Pancreas (tissue), 10 donors: Measurements from ENCODE around the gene EMC9. TPM values are rescaled to one million over a fixed set of nuclear protein-coding genes. Genes with fewer than 3 reads are reported as not detected.

ENCODE experiments used
- ATAC-seq, 4 donors: fragments of 200-7000 bp; cut with Tn5 transposase; one replicate each; pipeline versions ENCODE4 v1.8.0 to v1.9.1; 2020; ENCODE audit warnings: mild to moderate bottlenecking in 4 of 4, moderate library complexity in 4 of 4
- DNase-seq, 6 donors: peaks; one replicate each; pipeline ENCODE4 v3.0.0-alpha.2; 2020
- FAIRE-seq: peaks from 2 replicates; lab custom pipeline; 2012; peaks lifted over from hg19 to GRCh38; lab: Jason Lieb, UNC
- H3K27ac ChIP-seq, 4 donors: fragments of 200-600 bp; sonication (generic); 1 replicate in 3 of 4; 2 replicates in 1 of 4; pipeline versions ENCODE4 v1.5.0 to v1.8.0; 2020
- H3K27me3 ChIP-seq, 4 donors: fragments of 200-600 bp; one replicate each; pipeline ENCODE4 v1.8.0; 2021
- H3K36me3 ChIP-seq, 3 donors: fragments of 200-600 bp; sonication (generic) in 1 of 3; one replicate each; pipeline versions ENCODE4 v1.5.0 to v1.8.0; 2020 to 2021
- H3K4me1 ChIP-seq, 3 donors: fragments of 200-600 bp; one replicate each; pipeline ENCODE4 v1.8.0; 2021
- H3K4me3 ChIP-seq, 4 donors: fragments of 200-600 bp; sonication (generic) in 2 of 4; one replicate each; pipeline versions ENCODE4 v1.5.0 to v1.8.0; 2020 to 2021
- H3K9me3 ChIP-seq, 4 donors: fragments of 200-600 bp; one replicate each; pipeline ENCODE4 v1.8.0; 2021
- WGBS, 2 donors: extraction: QIAGEN DNeasy Blood & Tissue Kit; methylation state at CpG; one replicate each; pipeline ENCODE4 v1.1.7; 2013; 5-methylcytosine and 5-hydroxymethylcytosine counted together
- intact Hi-C, 3 donors: fragments of 100-400 bp; cut with DNase I; formaldehyde crosslinking; loops; one replicate each; pipeline versions ENCODE4 v1.11.1 to v1.14.2; 2022
- polyA plus RNA-seq, 2 donors: library from polyadenylated mRNA; stranded (reverse); fragments of 200-250 nt; gene quantifications; one replicate each; pipeline ENCODE4 v1.2.3, GENCODE V29; 2013
- total RNA-seq, 6 donors: library from RNA; stranded (reverse); fragmentation: NEBNext Ultra II Directional in 4 of 6; extraction: Animal tissue kit (Norgen Biotek cat#: 25700) in 4 of 6; gene quantifications; one replicate each; pipeline versions ENCODE4 v1.2.1 to v1.2.4, GENCODE V29; 2021 to 2023
- TF ChIP-seq, protein P1 (sequence below), 4 donors: fragments of 200-600 bp; sonication (generic) in 3 of 4; IDR thresholded peaks; one replicate each; pipeline versions ENCODE4 v1.5.0 to v1.8.0; 2021; ENCODE audit warnings: antibody characterized with exemption in 4 of 4
- donor health status: healthy with polysubstance abuse.
- donor health status: DM: no; HTN: no; CAD: no; lungs with moderate emphysema.
- donor health status: DM: no; HTN: no; CAD: no.
- donor health status: control.
- donor health status: control.
- donor health status: Bipolar disorder and iron deficiency.
- donor health status: DM: yes; HTN: yes; CAD: no.
- donor health status: DM: no; HTN: no; CAD: no.
- donor health status: DM: no; HTN: no; CAD: no.
- donor health status: DM: yes; HTN: yes; CAD: no.

Gene EMC9
- total and polyA plus RNA-seq, 8 donors = 8.1 to 72.6 (median 14.1) TPM

DNA sequence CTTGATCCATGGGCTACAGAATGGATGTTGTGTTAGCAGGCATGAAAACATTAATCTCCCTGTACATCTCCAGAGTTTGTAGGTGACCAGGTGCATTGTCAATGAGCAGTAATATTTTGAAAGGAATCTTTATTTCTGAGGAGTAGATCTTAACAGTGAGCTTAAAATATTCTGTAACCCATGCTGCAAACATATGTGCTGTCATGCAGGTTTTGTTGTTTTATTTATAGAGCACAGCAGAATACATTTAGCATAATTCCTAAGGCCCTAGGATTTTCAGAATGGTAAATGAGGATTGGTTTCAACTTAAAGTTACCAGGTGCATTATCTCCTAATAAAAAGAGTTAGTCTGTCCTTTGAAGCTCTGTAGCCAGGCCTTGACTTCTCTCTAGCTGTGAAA lies 14.5 kb downstream of the EMC9 start:
- DNase-seq (no peak), FAIRE-seq (no peak), ATAC-seq (no peak)
- Histone ChIP-seq H3K36me3 (peaks cover 0 to 16% (median 12%) of the 10 kb centered on the region in 3 donors), H3K27me3 (no peaks in the 10 kb centered on the region), H3K27ac (no peak overlapping the region), H3K9me3 (no peaks in the 10 kb centered on the region), H3K4me1 (peaks cover 15 to 17% (median 15%) of the 10 kb centered on the region in 3 donors), H3K4me3 (no peak overlapping the region)
- intact Hi-C loops = no loop called here
- TF ChIP-seq, protein P1, sequence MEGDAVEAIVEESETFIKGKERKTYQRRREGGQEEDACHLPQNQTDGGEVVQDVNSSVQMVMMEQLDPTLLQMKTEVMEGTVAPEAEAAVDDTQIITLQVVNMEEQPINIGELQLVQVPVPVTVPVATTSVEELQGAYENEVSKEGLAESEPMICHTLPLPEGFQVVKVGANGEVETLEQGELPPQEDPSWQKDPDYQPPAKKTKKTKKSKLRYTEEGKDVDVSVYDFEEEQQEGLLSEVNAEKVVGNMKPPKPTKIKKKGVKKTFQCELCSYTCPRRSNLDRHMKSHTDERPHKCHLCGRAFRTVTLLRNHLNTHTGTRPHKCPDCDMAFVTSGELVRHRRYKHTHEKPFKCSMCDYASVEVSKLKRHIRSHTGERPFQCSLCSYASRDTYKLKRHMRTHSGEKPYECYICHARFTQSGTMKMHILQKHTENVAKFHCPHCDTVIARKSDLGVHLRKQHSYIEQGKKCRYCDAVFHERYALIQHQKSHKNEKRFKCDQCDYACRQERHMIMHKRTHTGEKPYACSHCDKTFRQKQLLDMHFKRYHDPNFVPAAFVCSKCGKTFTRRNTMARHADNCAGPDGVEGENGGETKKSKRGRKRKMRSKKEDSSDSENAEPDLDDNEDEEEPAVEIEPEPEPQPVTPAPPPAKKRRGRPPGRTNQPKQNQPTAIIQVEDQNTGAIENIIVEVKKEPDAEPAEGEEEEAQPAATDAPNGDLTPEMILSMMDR (IDR thresholded peaks at IDR 0.05) = no peak

DNA sequence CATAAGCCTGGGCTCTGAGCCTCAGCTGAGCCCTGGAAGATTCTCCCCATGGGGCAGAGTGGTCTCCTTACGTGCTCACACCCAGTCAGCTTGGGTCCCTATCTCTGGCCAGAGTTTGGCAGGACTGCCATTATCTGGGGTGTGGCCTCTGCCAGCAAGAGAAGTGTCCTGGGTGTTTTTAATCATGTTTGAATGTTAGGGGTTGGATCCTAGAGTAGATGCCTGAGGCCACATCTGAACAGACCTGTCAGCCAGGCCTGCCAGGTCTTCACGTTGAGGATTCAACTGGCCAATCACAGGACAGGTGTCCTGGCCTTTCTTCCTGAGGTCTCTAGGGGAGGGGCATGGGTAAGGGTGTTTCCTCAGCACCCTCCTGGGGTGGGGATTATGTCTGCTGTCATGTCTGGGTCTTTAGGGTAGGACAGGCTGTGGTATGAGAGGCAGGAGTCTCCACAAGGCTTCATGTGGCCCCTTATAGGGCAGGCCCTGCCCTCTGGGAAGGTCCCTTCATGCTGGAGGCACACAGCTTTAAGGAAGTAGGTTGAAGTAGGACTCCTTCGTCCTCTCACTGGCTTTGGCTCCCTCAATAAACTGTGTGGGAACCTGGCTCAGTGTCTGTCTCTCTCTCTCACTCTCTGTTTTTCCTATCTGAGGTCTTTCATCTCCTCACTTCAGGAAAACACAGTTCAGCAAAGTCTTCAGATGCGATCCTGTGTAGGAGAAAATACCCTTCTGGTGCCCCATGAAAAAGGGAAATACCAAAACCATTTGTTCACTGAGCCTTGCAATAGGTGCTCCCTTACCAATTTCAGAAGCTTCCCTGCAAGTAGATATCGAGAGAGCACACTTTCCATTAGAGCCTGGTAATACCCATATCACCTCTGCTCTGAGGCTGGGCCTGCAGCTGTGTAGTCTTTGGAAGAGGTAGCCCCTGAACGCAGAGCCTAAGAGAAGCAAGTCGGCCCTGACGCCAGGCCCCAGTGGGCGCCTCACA lies 17.7 kb downstream of the EMC9 start:
- ATAC-seq (no peak), DNase-seq (no peak), FAIRE-seq (no peak)
- TF ChIP-seq, protein P1 (IDR thresholded peaks at IDR 0.05) = no peak
- Histone ChIP-seq H3K9me3 (no peaks in the 10 kb centered on the region), H3K4me3 (no peak overlapping the region), H3K4me1 (no peaks in the 10 kb centered on the region), H3K27me3 (no peaks in the 10 kb centered on the region), H3K36me3 (peaks cover 0 to 45% (median 42%) of the 10 kb centered on the region in 3 donors), H3K27ac (no peak overlapping the region)
- 86 to 89% methylated on average over 9 of the region's 9 CpGs for WGBS, 2 donors
- intact Hi-C loops = no loop called here

DNA sequence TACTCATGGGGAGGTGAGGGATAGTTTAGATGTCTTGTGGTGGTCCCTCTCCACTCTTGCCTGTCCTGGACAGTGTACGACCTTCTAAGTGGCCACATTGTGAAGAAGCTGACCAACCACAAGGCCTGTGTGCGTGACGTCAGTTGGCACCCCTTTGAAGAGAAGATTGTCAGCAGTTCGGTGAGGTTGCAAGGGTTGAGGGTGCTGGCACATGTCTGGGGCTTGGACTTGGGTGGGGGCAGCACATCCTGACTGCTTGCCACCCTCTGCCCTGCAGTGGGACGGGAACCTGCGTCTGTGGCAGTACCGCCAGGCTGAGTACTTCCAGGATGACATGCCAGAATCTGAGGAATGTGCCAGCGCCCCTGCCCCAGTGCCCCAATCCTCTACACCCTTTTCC lies 18.5 kb downstream of the EMC9 start:
- H3K4me3 ChIP-seq = no peak overlapping the region
- no peaks in the 10 kb centered on the region for H3K4me1 ChIP-seq
- H3K9me3 ChIP-seq = no peaks in the 10 kb centered on the region
- 93 to 97% methylated on average over 8 of the region's 8 CpGs for WGBS, 2 donors
- H3K36me3 ChIP-seq = peaks cover 4 to 53% (median 50%) of the 10 kb centered on the region in 3 donors
- ATAC-seq (no peak), DNase-seq (no peak), FAIRE-seq (no peak)
- TF ChIP-seq, protein P1 (IDR thresholded peaks at IDR 0.05) = no peak
- intact Hi-C loops = no loop called here
- H3K27ac ChIP-seq = no peak overlapping the region
- H3K27me3 ChIP-seq = no peaks in the 10 kb centered on the region

DNA sequence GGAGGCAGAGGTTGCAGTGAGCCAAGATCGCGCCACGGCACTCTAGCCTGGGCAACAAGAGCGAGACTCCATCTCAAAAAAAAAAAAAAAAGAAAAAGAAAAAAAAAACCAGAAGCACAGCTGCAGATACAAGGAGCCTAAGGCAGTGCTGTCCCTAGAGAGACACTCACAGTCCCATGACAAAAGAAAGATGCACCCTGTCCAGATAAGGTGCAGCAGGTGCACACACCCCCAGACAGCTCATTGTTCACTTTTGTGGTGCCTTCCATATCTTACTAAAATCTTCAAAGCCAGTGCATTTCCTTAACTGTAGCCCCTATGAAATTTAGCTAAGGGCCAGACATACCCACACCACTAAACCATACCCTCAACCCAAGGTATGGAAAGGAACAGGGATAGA lies 19.0 kb downstream of the EMC9 start:
- H3K27me3 ChIP-seq = no peaks in the 10 kb centered on the region
- H3K4me3 ChIP-seq = no peak overlapping the region
- peaks cover 4 to 57% (median 55%) of the 10 kb centered on the region in 3 donors for H3K36me3 ChIP-seq
- DNase-seq (no peak), FAIRE-seq (no peak), ATAC-seq (no peak)
- intact Hi-C loops = no loop called here
- H3K27ac ChIP-seq = no peak overlapping the region
- WGBS, 2 donors = 95 to 97% methylated on average over 4 of the region's 4 CpGs
- TF ChIP-seq, protein P1 (IDR thresholded peaks at IDR 0.05) = no peak
- no peaks in the 10 kb centered on the region for H3K4me1 ChIP-seq
- H3K9me3 ChIP-seq = no peaks in the 10 kb centered on the region

DNA sequence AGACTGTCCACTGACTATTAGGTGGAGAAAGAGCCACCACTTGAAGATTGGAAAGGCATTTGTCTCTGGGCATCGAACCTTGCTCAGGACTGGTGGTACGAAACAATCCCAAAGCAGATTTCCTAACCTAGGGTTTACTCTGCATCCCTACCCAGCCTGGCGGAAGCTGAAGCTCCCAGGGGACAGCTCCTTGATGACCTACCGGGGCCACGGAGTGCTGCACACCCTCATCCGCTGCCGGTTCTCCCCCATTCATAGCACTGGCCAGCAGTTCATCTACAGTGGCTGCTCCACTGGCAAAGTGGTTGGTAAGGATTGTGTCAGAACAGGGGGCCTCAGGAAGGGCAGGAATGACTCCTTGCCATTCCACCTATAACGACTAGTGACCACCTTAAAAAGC lies 20.2 kb downstream of the EMC9 start:
- Histone ChIP-seq H3K36me3 (peaks cover 4 to 58% (median 57%) of the 10 kb centered on the region in 3 donors), H3K4me1 (peaks cover 0 to 10% (median 0%) of the 10 kb centered on the region in 3 donors), H3K9me3 (no peaks in the 10 kb centered on the region), H3K27ac (no peak overlapping the region), H3K4me3 (no peak overlapping the region), H3K27me3 (no peaks in the 10 kb centered on the region)
- ATAC-seq (no peak), DNase-seq (no peak), FAIRE-seq (no peak)
- TF ChIP-seq, protein P1 (IDR thresholded peaks at IDR 0.05) = no peak
- WGBS, 2 donors = 93 to 97% methylated on average over 8 of the region's 8 CpGs
- intact Hi-C loops = no loop called here
